ENCODE measurements around the gene CCDC171.

DNA sequence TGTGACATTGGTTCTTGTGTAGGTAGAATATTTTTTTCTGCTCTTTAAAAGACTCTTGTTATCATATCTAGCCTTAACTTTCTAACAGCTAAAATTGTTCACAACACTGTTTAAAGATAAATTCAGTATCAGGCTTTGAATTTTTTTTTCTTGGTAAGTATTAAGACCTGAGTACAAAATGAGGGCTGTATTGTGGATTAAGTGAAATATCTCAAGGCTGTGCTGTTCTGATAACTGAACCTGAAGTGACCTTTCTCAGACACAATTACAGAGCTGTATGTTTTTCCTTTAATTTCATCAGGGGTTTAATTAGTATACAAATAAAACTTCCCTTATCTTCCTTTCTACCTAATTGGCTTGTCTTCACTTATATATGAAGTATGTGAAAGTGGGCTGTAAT is 290.5 kb downstream of the CCDC171 start:
- TF ChIP-seq, protein P1, sequence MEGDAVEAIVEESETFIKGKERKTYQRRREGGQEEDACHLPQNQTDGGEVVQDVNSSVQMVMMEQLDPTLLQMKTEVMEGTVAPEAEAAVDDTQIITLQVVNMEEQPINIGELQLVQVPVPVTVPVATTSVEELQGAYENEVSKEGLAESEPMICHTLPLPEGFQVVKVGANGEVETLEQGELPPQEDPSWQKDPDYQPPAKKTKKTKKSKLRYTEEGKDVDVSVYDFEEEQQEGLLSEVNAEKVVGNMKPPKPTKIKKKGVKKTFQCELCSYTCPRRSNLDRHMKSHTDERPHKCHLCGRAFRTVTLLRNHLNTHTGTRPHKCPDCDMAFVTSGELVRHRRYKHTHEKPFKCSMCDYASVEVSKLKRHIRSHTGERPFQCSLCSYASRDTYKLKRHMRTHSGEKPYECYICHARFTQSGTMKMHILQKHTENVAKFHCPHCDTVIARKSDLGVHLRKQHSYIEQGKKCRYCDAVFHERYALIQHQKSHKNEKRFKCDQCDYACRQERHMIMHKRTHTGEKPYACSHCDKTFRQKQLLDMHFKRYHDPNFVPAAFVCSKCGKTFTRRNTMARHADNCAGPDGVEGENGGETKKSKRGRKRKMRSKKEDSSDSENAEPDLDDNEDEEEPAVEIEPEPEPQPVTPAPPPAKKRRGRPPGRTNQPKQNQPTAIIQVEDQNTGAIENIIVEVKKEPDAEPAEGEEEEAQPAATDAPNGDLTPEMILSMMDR (IDR thresholded peaks at IDR 0.05): no peak
- TF ChIP-seq POLR2A (IDR thresholded peaks at IDR 0.05): no peak
